HT-29 (cell line): ENCODE measurements around the gene AIFM3. TPM values are rescaled to one million over a fixed set of nuclear protein-coding genes. Genes with fewer than 3 reads are reported as not detected.
"Not testable (repeated sequence)": the region's sequence is repeated elsewhere in the genome, so short reads cannot be mapped to it uniquely, and the experiment has no call there.

Experiments
- DNase-seq: peaks from one replicate; pipeline ENCODE4 v3.0.0-alpha.2; 2015; ENCODE audit warnings: low spot score
- total RNA-seq: library from RNA; depleted of rRNA; stranded (reverse); fragments of >200 nt; shearing (Covaris generic); gene quantifications from 2 replicates; pipeline ENCODE4 v1.2.3, GENCODE V29; 2014

Gene AIFM3
- total RNA-seq, 1 experiment from 2014 or later: 41.7 TPM

DNA sequence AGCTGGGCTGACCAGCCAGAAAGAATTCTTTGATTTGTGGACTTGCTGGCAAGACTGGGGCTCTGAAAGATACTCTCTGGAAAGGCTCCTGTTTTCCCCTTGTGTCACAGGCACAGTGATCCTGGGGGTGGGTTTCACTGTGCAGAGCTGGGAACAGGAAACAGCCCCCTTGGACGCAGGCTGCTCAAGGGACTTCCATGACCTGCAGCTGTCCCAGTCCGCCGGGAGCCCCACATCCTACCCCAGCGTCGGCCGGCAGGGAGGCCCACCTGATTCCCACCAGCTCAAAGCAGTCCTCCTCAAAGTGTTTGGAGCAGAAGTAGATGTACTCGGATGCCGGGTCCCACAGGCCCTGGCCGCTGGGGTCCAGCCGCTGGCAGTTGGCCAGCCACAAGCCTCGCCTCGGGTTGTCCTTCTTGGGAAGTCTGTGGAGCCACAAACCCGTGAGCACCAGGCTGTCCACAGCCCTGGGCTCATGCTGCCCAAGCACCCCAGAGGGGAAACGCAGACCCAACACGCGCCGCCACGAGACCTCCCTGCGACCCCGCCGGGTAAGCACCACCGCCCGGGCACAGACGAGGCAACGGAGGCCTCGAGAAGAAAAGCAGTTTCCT, 34.0 kb downstream of the AIFM3 start:
- DNase-seq: peak; percentile 10

DNA sequence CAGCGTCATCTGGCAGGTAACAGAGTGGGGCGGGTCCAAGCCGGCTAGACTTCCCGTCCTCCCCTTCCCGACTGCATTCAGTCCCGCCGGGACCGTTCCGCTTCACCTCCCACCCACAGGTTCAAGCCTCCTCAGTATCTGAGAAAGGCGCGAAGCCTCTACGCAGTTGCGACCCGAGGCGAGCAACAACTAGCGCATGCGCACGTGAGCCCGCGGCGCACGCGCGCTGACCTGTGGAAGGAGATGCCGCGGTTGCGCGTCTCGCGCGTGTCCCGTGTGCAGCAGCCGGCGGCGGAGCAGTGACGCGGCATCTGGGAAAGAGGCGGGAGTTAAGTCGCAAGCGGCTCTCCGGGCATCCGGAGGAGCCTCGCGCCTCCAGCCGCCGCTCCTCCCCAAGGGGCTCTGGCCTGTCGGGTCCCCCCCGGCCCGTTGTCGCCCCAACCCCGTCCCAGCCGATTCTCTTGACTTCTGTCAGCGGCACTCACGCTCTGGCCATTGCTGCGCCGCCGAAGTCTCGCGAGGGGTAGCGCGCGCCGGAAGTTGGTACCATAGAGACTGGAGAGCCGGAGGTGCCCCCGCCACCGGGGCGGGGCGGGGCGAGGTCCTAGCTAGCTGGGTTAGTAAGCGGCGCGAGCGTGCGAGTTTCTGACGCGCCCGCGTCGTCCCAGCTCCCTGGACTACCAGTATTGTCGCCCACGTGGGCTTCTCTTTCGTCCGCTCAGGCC, 34.7 kb downstream of the AIFM3 start, which contains the start of gene THAP7:
Gene THAP7 (minus strand): TSS at position 518 of the 725 bp plus-strand sequence. CDS start 207 bp downstream, at position 311.
- DNase-seq: peak; percentile 90

DNA sequence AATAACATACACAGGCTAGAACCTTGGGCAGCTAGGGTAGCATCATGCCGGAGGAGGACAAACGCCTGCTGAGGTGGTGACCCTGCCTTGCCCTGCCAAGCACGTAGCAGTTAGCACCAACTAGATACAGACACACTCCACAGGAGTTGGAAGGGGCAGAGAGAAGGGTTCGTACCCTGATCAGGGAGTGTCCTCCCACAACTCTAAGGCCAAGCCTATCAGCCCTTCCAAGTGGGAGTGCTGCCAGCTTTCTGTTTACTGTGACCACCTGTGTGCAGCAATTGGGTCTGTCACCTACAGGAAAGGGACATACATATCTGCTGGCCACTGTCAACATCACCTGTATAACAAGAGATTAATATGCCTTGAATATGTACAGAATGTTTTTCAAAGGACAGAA, 36.7 kb downstream of the AIFM3 start:
- DNase-seq: no peak

DNA sequence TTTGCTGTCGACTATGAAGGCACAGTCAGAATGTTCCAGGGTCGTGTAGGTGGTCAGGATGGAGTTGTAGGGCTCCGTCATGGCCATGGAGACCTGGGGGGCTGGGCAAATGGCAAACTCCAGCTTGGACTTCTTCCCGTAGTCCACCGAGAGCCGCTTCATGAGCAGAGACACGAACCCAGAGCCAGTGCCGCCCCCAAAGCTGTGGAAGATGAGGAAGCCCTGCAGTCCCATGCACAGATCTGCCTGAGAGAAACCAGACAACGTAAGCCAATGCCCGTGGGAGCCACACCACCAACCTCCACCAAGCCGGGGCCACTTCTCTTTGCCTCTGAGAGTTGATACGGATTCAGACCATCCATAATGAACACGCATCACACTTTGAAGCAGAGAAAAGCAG, 42.2 kb downstream of the AIFM3 start:
- not testable (repeated sequence) for DNase-seq

GRCh38 chr22:21009638-21010425, 42.8 kb downstream of the AIFM3 start:
- peak; percentile 58 for DNase-seq

- DNase-seq: no peak
These were observed 43.5 kb downstream of the AIFM3 start for GRCh38 chr22:21010426-21011113.

GRCh38 chr22:21012446-21013407, 45.7 kb downstream of the AIFM3 start:
- DNase-seq: no peak

DNA sequence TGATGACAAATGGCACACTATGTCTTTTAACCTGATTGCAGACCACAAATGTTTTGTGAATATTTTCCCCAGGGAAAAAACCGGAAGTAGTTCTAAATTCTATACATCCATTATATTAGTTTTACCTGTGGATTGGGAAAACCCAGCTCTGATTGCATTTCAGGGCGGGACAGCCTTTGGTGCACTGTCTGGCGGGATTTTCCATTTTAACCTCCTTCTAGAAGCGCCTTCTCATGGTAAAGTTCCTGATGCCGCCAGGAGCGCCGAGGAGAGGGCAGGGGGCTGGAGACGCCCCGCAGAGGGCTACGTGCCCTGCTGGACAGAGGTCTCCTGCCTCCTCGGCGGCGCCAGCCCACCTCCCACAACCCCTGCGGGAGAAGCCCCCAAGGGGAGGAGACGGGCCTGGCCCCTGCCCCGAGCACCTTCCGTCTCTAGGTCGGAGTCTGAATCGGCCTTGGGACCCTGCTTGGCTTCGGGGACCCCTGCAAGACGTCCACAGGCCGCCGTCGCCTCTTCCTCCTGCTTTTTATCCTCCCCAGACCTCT, 46.7 kb downstream of the AIFM3 start:
- DNase-seq: no peak

DNA sequence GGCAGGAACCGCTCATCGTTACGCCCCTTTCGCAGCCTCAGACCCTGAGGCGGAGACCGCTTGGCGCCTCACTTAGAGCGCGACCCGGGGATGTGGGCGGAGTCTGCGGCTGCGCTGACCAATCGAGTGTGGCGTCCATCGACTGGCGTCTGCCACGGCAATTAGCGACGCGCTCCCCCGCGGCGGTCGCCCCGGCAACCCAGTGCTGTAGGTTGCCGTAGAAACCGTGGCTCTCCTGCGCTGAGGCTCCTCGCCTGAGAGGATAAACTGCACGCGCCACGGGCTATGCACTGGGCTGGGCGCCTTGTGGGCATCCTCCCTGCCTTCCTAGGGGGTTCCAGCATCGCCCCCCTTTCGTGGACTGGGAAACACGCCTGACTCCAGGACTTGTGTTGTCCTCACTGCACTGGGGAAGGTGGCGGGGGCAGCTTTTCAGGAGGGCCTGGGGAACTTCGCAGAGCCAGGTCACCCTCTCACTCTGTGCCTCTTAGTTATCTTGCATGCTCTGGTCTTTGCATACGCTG, 47.2 kb downstream of the AIFM3 start:
- peak; percentile 45 for DNase-seq

DNA sequence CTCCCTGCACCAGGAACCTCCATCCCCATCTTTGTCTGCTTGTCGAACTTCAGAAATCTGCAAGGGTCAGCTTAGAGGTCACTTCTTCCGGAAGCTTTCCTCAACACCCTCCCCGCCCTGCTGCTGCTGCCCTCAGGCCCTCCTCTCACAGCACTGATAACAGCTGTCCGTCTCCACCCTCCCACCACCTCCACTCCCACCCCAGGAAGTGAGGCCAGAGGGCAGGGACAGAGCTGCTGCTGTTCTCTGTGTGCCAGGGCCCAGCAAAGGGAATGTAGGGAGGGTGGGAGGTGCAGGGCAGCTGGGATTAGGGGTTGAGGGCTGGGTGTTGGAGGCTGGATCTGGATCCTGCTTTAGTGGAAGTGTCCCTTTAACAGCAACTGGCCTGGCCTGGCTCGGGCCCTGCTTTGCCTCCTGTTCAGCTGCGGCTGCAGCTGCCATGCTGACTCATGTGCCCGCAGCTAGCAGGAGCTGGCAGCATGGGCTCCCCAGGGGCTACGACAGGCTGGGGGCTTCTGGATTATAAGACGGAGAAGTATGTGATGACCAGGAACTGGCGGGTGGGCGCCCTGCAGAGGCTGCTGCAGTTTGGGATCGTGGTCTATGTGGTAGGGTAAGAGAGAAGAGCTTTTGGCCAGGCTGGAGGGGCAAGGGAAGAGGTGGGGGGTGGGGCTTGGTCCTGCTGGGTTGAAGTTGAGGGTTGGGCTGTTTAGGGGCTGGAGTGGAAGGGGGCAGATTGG, 47.8 kb downstream of the AIFM3 start, which contains the start of gene P2RX6:
Gene P2RX6 (plus strand): TSS at position 440 of the 740 bp plus-strand sequence. CDS start 10 bp downstream, at position 450.
- peak; percentile 27 for DNase-seq

DNA sequence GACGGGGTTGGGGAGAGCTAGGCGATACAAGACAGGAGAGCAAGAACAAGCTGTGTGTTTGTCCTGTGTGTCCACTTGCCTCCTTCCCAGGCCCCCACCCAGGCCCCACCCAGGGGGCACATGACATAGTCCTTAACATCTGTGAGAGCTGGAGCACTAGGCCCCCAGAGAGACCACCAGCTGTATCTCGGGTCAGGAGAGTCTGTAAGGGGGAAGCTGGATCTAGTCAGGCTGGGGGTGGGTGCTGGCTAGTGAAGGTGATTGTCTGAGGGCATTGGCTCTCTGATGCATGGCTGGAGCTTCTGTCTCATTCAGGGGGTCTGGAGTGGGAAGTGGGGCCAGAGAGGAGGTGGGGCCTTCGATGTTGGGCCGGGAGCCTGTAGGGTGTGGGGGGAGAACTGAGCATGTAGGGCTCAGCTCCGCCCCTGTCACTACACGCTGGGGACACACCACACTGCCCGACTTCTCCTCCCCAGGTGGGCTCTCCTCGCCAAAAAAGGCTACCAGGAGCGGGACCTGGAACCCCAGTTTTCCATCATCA, 48.5 kb downstream of the AIFM3 start:
- no peak for DNase-seq

DNA sequence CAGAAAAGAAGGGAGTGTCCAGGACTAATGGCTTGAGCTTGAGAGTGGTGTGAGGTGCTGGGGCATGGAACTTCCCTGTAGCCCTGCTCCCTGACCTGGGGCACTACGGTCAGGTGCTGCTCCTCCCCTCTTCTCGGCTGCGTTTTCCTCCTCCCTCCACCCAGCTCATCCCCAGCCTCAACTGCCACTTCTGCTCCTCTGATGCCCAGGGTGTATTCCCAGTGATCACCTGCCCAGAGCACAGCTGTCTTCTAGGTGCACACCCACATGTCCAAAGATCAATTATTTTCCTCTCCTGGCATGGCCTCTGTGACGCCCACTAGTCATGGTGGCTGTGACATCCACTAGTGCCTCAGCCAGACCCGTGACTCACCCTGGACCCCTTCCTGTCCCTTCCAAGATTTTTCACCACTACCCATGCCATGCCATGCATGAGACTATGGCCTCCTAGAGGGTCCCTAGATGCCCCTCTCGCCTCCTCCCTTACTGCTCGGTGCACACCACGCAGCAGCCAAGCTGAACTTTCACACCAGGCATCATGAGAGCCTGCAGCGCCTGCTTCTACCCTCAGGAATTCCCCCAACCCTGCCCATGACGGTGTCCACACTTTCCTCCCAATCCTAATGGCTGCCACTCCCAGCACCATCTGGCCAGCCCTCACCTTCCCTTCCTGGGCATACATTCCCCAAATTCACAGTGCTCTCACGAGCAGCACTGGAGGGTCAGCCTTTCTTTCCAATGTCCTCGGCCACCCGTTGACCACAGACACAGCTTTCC, 49.8 kb downstream of the AIFM3 start:
- DNase-seq: no peak

DNA sequence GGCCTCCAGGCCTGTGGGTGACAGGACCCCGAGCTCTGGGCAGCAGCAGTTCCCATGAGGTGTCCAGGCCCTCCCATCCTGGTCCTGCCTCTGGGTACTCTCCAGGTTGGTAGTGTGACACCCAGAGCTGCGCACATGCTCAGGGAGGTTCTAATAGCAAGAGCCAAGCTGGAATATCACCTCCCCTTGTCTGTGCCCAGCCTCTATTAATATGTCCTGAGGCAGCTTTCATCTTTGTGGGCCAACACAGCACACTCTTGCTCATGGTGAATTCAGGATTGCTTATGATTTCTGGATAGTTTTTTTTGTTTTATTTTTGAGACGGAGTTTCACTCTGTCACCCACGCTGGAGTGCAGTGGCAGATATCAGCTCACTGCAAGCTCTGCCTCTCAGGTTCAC, 51.3 kb downstream of the AIFM3 start:
- no peak for DNase-seq

DNA sequence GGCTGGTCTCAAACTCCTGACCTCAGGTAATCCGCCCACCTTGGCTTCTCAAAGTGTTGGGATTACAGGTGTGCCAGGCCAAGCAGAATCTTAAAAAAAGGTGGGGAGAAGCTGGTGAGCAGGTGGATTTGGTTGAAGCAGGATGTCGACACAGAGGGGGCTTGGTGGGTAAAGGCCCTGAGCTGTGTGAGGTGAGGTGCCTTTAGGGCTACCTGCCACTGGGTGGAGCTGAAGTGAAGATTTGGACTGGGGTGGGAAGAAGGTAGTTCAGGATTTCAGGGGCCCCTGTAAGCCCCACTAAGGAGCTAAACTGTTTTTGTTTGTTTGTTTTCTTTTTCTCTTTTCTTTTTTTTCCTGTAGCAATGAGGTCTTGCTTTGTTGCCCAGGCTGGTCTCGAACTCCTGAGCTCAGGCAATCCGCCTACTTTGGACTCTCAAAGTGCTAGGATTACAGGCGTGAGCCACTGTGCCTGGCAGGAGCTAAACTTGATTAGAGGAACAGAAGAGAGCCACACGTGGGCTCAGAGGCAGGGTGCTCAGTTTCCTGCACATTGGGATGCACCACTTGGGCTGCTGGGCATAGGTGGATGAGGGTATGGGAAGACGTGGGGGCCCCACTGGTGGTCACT, 53.9 kb downstream of the AIFM3 start:
- DNase-seq: no peak

GRCh38 chr22:21022507-21022906, 55.5 kb downstream of the AIFM3 start:
- no peak for DNase-seq

DNA sequence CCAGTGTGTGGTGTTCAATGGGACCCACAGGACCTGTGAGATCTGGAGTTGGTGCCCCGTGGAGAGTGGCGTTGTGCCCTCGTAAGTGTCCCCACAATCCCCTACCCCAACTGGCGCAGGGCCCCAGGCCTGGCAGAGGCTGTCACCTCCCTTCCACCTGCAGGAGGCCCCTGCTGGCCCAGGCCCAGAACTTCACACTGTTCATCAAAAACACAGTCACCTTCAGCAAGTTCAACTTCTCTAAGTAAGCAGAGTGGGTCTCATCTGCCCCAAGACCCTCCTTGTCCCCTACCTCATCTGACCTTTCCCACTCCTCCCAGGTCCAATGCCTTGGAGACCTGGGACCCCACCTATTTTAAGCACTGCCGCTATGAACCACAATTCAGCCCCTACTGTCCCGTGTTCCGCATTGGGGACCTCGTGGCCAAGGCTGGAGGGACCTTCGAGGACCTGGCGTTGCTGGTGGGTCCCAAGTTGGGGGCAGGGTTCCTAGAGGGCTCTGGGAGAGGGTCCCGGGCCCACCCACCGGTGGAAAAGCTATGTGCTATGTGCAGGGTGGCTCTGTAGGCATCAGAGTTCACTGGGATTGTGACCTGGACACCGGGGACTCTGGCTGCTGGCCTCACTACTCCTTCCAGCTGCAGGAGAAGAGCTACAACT, 56.0 kb downstream of the AIFM3 start:
- DNase-seq: no peak

- DNase-seq: no peak
These were observed 58.2 kb downstream of the AIFM3 start for GRCh38 chr22:21025266-21025665.
